HEK293 (cell line): ENCODE measurements around the gene DNAJC11.

ENCODE experiments used
- SETDB1 ChIP-seq: IDR thresholded peaks from one replicate; pipeline ENCODE4 v1.6.1; 2017; ENCODE audit warnings: mild to moderate bottlenecking, low read length, moderate library complexity, mixed read lengths; ENCODE audit not compliant: insufficient read length
- ZBTB11 ChIP-seq: fragments of 450-650 bp; formaldehyde crosslinking; conservative IDR thresholded peaks from 2 replicates; pipeline ENCODE4 v1.5.1; 2016; ENCODE audit warnings: low read depth, missing biosample characterization, missing genetic modification characterization
- ZFP3 ChIP-seq: fragments of 450-650 bp; formaldehyde crosslinking; IDR thresholded peaks from 2 replicates; pipeline ENCODE4 v1.5.1; 2016; ENCODE audit warnings: low read depth, missing biosample characterization, missing genetic modification characterization
- ZNF362 ChIP-seq: fragments of 450-650 bp; formaldehyde crosslinking; IDR thresholded peaks from 2 replicates; pipeline ENCODE4 v1.5.1; 2016; ENCODE audit warnings: missing biosample characterization, missing genetic modification characterization
- ZNF624 ChIP-seq: fragments of 450-650 bp; formaldehyde crosslinking; IDR thresholded peaks from 2 replicates; pipeline ENCODE4 v1.5.1; 2017; ENCODE audit warnings: missing biosample characterization, missing genetic modification characterization
- ZNF792 ChIP-seq: fragments of 450-650 bp; formaldehyde crosslinking; IDR thresholded peaks from 2 replicates; pipeline ENCODE4 v1.5.1; 2016; ENCODE audit warnings: missing biosample characterization, missing genetic modification characterization
- TF ChIP-seq, protein P1 (sequence below): fragments of 450-650 bp; formaldehyde crosslinking; IDR thresholded peaks from 2 replicates; pipeline ENCODE4 v1.5.1; 2016; ENCODE audit warnings: missing biosample characterization, missing genetic modification characterization

GRCh38 chr1:6723621-6724428, 22.2 kb upstream of the DNAJC11 start:
- TF ChIP-seq, protein P1, sequence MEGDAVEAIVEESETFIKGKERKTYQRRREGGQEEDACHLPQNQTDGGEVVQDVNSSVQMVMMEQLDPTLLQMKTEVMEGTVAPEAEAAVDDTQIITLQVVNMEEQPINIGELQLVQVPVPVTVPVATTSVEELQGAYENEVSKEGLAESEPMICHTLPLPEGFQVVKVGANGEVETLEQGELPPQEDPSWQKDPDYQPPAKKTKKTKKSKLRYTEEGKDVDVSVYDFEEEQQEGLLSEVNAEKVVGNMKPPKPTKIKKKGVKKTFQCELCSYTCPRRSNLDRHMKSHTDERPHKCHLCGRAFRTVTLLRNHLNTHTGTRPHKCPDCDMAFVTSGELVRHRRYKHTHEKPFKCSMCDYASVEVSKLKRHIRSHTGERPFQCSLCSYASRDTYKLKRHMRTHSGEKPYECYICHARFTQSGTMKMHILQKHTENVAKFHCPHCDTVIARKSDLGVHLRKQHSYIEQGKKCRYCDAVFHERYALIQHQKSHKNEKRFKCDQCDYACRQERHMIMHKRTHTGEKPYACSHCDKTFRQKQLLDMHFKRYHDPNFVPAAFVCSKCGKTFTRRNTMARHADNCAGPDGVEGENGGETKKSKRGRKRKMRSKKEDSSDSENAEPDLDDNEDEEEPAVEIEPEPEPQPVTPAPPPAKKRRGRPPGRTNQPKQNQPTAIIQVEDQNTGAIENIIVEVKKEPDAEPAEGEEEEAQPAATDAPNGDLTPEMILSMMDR (tag by site-specific recombination), result no peak
- no peak for TF ChIP-seq ZNF792 (tag by site-specific recombination)
- TF ChIP-seq ZBTB11, result no peak
- no peak for TF ChIP-seq ZNF624 (tag by site-specific recombination)
- TF ChIP-seq ZFP3 (tag by site-specific recombination), result no peak
- TF ChIP-seq ZNF362 (tag by site-specific recombination), result no peak
- no peak for TF ChIP-seq SETDB1
